HepG2 (cell line): ENCODE results near the gene MCMBP. TPM values are rescaled to one million over a fixed set of nuclear protein-coding genes. Genes with fewer than 3 reads are reported as not detected.
A peak's percentile ranks its signal among the peaks of the same experiment; 100 is the strongest.

ENCODE experiments used
- ATF5 ChIP-seq: sonication (generic); formaldehyde crosslinking; IDR thresholded peaks from 2 replicates; pipeline ENCODE4 v1.4.0; 2020; ENCODE audit warnings: mild to moderate bottlenecking, low read depth, missing genetic modification reagents
- BORCS8-MEF2B ChIP-seq: sonication (generic); formaldehyde crosslinking; IDR thresholded peaks from 2 replicates; pipeline ENCODE4 v1.8.0; 2022; ENCODE audit warnings: mild to moderate bottlenecking, missing genetic modification reagents
- BRD4 ChIP-seq: sonication (generic); formaldehyde crosslinking; IDR thresholded peaks from 2 replicates; pipeline ENCODE4 v1.4.0; 2020; ENCODE audit warnings: missing genetic modification reagents
- HINFP ChIP-seq: sonication (generic); formaldehyde crosslinking; IDR thresholded peaks from 2 replicates; pipeline ENCODE4 v1.4.0; 2020; ENCODE audit warnings: low read depth, mild to moderate bottlenecking, missing genetic modification reagents
- HOXA5 ChIP-seq: sonication (generic); formaldehyde crosslinking; IDR thresholded peaks from 2 replicates; pipeline ENCODE4 v1.4.0; 2020; ENCODE audit warnings: missing genetic modification reagents
- ISL2 ChIP-seq: sonication (generic); formaldehyde crosslinking; IDR thresholded peaks from 2 replicates; pipeline ENCODE4 v1.5.0; 2020; ENCODE audit warnings: missing genetic modification reagents
- KLF11 ChIP-seq: IDR thresholded peaks from 2 replicates; pipeline ENCODE4 v1.6.1; 2016; ENCODE audit warnings: missing compliant biosample characterization
- KLF9 ChIP-seq: IDR thresholded peaks from 2 replicates; pipeline ENCODE4 v1.6.1; 2016; ENCODE audit warnings: low read depth
- NFRKB ChIP-seq: fragments of 450-650 bp; IDR thresholded peaks from 2 replicates; pipeline ENCODE4 v1.6.1; 2017
- NONO ChIP-seq, 2 experiments: fragments of 450-650 bp in 1 of 2; sonication (generic) in 1 of 2; formaldehyde crosslinking in 1 of 2; IDR thresholded peaks in 1 of 2; conservative IDR thresholded peaks in 1 of 2; 2 replicates each; pipeline versions ENCODE4 v1.6.1 to v1.8.0; 2017 to 2022; ENCODE audit warnings: mild to moderate bottlenecking in 1 of 2, missing genetic modification reagents in 1 of 2, moderate library complexity in 1 of 2
- SMAD3 ChIP-seq: sonication (generic); formaldehyde crosslinking; IDR thresholded peaks from 2 replicates; pipeline ENCODE4 v1.4.0; 2020; ENCODE audit warnings: missing genetic modification reagents
- SPEN ChIP-seq: sonication (generic); formaldehyde crosslinking; IDR thresholded peaks from 2 replicates; pipeline ENCODE4 v1.5.1; 2020; ENCODE audit warnings: low read depth, mild to moderate bottlenecking, missing genetic modification reagents
- ZBTB1 ChIP-seq: sonication (generic); formaldehyde crosslinking; IDR thresholded peaks from 2 replicates; pipeline ENCODE4 v1.4.0; 2020; ENCODE audit warnings: missing genetic modification reagents, borderline replicate concordance
- ZNF143 ChIP-seq: sonication (generic); formaldehyde crosslinking; IDR thresholded peaks from 2 replicates; pipeline ENCODE4 v1.4.0; 2020; ENCODE audit warnings: missing genetic modification reagents
- ZNF20 ChIP-seq: sonication (generic); formaldehyde crosslinking; IDR thresholded peaks from 2 replicates; pipeline ENCODE4 v1.4.0; 2020; ENCODE audit warnings: mild to moderate bottlenecking, moderate library complexity, missing genetic modification reagents
- ZNF577 ChIP-seq: sonication (generic); formaldehyde crosslinking; IDR thresholded peaks from 2 replicates; pipeline ENCODE4 v1.4.0; 2020; ENCODE audit warnings: mild to moderate bottlenecking, low read depth, missing genetic modification reagents, borderline replicate concordance
- ZNF614 ChIP-seq: IDR thresholded peaks from 2 replicates; pipeline ENCODE4 v1.6.1; 2018; ENCODE audit warnings: missing biosample characterization, missing genetic modification reagents, inconsistent platforms, borderline replicate concordance
- ZNF790 ChIP-seq: sonication (generic); formaldehyde crosslinking; IDR thresholded peaks from 2 replicates; pipeline ENCODE4 v1.8.0; 2022; ENCODE audit warnings: missing genetic modification reagents, mild to moderate bottlenecking, borderline replicate concordance
- polyA plus RNA-seq, 8 experiments: library from polyadenylated mRNA; depleted of rRNA in 3 of 8; stranded (reverse) in 7 of 8; unstranded in 1 of 8; fragments of >200 nt; fragmentation: Illumina TruSeq in 4 of 8; extraction: Trizol in 4 of 8; gene quantifications; 2 replicates each; pipeline versions ENCODE4 v1.2.1 to v1.2.3, GENCODE V29; 2011 to 2016; ENCODE audit warnings: low read depth in 4 of 8, missing spikeins in 1 of 8, mixed read lengths in 1 of 8; ENCODE audit not compliant: insufficient read depth in 1 of 8
- total RNA-seq, 5 experiments: library from RNA; depleted of rRNA; stranded (reverse); fragments of >200 nt; fragmentation: Illumina TruSeq; extraction: Trizol; gene quantifications; 2 replicates each; pipeline ENCODE4 v1.2.3, GENCODE V29; 2016; ENCODE audit warnings: low read depth in 1 of 5
- TF ChIP-seq, protein P1 (sequence below): sonication (generic); formaldehyde crosslinking; IDR thresholded peaks from 2 replicates; pipeline ENCODE4 v1.8.0; 2022; ENCODE audit warnings: mild to moderate bottlenecking, missing genetic modification reagents, moderate library complexity
- TF ChIP-seq, protein P2 (sequence below): sonication (generic); formaldehyde crosslinking; IDR thresholded peaks from 2 replicates; pipeline ENCODE4 v1.4.0; 2020; ENCODE audit warnings: missing genetic modification reagents, borderline replicate concordance

The MCMBP gene
- total and polyA plus RNA-seq, 2 of the 13 experiments (the other 11 are each of a cell fraction or from before 2014, with no cell fraction given) = 35.7 to 62.4 TPM

DNA sequence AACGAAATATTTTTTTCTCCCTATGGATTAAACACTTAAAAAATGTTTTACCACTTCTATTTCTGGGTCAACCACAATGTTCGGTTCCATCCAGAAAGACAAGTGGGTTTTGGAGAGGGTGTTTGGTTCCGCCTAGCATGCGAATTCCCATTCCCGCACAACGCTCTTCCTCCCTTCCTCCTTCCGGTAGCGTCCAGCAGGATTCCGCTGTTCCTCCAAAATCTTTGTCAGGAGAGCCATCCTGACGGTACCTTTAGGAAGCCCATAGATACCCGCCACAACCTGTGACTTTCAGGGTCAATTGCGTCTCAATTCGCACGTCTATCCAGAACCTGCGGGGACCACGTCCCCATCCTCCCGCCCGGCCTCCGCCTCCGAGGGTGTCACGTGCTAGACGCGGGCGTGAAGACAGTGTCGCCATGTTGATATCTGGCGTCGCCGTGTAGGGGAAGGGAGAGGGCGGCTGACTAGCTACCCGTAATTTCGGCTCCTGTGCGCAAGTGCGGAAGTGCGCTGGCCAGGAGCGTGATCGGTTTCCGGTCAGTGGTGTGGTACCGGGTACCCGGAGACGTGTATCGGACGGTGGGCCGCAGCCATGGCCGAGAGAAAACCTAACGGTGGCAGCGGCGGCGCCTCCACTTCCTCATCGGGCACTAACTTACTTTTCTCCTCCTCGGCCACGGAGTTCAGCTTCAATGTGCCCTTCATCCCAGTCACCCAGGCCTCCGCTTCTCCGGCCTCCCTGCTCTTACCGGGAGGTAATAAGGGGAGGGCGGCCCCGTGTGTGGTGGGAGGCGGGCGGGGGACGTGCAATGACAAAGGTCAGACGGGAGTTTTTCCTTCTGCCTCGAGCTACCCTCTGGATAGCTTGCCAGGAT is 19.8 kb upstream of the MCMBP start, which contains the start of gene SEC23IP (continued):
- TF ChIP-seq ZNF20 (CRISPR knock-in tag) (no peak), HINFP (CRISPR knock-in tag) (peak; percentile 80; the same call in 1 of the 2 replicates), ZNF614 (CRISPR knock-in tag) (peak; percentile 94; the same call in 1 of the 2 replicates), BRD4 (CRISPR knock-in tag) (peak; percentile 91), SMAD3 (CRISPR knock-in tag) (0 out of 2 replicates have a peak, but pooled peaks have one; percentile 52), HOXA5 (peak; percentile 59; the same call in 1 of the 2 replicates), SPEN (peak; percentile 81), NFRKB (no peak), KLF11 (CRISPR knock-in tag) (peak; percentile 92; the same call in 1 of the 2 replicates), ZNF790 (CRISPR knock-in tag) (peak; percentile 31; the same call in 1 of the 2 replicates), NONO (IDR thresholded peaks at IDR 0.05) (no peak), NONO (CRISPR knock-in tag; conservative IDR thresholded peaks at IDR 0.05) (peak; percentile 95), ZNF143 (CRISPR knock-in tag) (peak; percentile 61), ZBTB1 (no peak), BORCS8-MEF2B (peak; percentile 75; the same call in 1 of the 2 replicates), ATF5 (CRISPR knock-in tag) (no peak), KLF9 (no peak), ISL2 (peak; percentile 85), ZNF577 (CRISPR knock-in tag) (no peak)
- TF ChIP-seq, protein P1, sequence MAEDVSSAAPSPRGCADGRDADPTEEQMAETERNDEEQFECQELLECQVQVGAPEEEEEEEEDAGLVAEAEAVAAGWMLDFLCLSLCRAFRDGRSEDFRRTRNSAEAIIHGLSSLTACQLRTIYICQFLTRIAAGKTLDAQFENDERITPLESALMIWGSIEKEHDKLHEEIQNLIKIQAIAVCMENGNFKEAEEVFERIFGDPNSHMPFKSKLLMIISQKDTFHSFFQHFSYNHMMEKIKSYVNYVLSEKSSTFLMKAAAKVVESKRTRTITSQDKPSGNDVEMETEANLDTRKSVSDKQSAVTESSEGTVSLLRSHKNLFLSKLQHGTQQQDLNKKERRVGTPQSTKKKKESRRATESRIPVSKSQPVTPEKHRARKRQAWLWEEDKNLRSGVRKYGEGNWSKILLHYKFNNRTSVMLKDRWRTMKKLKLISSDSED = no peak
- TF ChIP-seq, protein P2, sequence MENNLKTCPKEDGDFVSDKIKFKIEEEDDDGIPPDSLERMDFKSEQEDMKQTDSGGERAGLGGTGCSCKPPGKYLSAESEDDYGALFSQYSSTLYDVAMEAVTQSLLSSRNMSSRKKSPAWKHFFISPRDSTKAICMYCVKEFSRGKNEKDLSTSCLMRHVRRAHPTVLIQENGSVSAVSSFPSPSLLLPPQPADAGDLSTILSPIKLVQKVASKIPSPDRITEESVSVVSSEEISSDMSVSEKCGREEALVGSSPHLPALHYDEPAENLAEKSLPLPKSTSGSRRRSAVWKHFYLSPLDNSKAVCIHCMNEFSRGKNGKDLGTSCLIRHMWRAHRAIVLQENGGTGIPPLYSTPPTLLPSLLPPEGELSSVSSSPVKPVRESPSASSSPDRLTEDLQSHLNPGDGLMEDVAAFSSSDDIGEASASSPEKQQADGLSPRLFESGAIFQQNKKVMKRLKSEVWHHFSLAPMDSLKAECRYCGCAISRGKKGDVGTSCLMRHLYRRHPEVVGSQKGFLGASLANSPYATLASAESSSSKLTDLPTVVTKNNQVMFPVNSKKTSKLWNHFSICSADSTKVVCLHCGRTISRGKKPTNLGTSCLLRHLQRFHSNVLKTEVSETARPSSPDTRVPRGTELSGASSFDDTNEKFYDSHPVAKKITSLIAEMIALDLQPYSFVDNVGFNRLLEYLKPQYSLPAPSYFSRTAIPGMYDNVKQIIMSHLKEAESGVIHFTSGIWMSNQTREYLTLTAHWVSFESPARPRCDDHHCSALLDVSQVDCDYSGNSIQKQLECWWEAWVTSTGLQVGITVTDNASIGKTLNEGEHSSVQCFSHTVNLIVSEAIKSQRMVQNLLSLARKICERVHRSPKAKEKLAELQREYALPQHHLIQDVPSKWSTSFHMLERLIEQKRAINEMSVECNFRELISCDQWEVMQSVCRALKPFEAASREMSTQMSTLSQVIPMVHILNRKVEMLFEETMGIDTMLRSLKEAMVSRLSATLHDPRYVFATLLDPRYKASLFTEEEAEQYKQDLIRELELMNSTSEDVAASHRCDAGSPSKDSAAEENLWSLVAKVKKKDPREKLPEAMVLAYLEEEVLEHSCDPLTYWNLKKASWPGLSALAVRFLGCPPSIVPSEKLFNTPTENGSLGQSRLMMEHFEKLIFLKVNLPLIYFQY = no peak; the same call in none of the 2 replicates
